Measurements from ENCODE around the gene ARHGAP22. TPM values are rescaled to one million over a fixed set of nuclear protein-coding genes. Genes with fewer than 3 reads are reported as not detected.

ARHGAP22 gene
- total and polyA plus RNA-seq, 2 of the 4 experiments (the other 2 are of a cell fraction): 28.3 to 30.2 TPM

DNA sequence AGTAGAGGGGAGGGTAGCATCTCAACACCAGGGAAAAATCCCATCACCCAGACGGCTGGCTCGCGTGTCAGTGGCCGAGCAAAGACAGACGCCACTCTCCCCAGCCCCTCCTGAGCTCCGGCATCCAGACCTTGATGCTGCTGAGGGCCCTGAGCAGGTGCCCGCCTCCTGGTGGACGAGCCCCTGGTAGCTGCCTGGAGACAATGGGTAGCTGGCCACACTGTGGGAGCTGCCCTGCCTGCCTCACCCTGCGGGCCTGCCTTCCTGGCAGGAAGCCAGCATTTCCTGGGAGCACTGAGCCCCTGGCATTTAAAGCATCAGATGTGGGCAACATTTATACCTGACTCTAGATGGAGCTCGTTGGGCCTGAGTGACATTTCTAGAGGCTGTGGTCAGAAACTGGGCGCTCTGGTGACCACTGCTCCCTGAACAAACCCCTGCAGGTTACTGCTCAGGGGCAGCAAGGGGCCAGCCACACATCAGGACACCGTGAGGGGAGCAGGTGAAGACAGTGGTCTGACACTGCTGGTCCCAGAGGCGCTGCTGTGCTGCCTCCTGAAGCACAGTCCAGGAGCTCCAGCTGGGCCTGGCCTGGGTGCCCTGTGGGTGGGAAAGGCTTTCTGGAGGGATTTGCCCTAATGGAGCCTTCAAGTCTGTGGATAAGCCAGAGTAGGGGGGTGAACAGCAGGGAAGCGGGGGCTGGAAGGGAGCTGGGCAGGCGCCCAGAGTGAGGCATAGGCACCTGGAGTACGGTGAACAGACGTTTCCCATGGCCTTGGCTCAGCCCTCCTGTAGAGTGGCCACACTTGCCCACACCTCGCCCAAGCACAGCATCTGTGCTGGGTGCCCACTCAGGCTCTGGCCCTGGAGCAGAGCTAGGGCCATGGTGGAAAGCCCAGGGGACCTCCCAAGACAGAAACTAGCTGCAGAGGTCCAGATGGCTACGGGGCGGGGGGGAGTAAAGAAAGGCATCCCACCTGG, 159.7 kb downstream of the ARHGAP22 start:
- WGBS, 2 experiments (ENCODE audit: extremely low coverage in 2 of 2, insufficient read length in 1 of 2): 79% methylated on average over 4 of the region's 20 CpGs; no CpG with 5 or more reads in 1 of the 2 experiments
- DNase-seq: no peak
- H3K14ac ChIP-seq (replicated peaks; ENCODE audit: low read depth, low read length): no peak overlapping the region
- ATAC-seq (ENCODE audit: low read depth): no peak
- peaks cover 9% of the 10 kb centered on the region for H3K4me1 ChIP-seq (ENCODE audit: control insufficient read depth, insufficient read depth, low read length)
- H3K4ac ChIP-seq (ENCODE audit: low read depth, low read length): no peak overlapping the region
- TF ChIP-seq, protein P1, sequence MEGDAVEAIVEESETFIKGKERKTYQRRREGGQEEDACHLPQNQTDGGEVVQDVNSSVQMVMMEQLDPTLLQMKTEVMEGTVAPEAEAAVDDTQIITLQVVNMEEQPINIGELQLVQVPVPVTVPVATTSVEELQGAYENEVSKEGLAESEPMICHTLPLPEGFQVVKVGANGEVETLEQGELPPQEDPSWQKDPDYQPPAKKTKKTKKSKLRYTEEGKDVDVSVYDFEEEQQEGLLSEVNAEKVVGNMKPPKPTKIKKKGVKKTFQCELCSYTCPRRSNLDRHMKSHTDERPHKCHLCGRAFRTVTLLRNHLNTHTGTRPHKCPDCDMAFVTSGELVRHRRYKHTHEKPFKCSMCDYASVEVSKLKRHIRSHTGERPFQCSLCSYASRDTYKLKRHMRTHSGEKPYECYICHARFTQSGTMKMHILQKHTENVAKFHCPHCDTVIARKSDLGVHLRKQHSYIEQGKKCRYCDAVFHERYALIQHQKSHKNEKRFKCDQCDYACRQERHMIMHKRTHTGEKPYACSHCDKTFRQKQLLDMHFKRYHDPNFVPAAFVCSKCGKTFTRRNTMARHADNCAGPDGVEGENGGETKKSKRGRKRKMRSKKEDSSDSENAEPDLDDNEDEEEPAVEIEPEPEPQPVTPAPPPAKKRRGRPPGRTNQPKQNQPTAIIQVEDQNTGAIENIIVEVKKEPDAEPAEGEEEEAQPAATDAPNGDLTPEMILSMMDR (conservative IDR thresholded peaks at IDR 0.05; ENCODE audit: low read depth, low read length): no peak
- TF ChIP-seq RFX5 (IDR thresholded peaks at IDR 0.05; ENCODE audit: low read depth, low read length) (no peak), MAZ (IDR thresholded peaks at IDR 0.05; ENCODE audit: borderline replicate concordance, low read depth, low read length) (no peak), CHD1 (IDR thresholded peaks at IDR 0.05; ENCODE audit: low read depth, low read length) (no peak)
- TF ChIP-seq, protein P2, sequence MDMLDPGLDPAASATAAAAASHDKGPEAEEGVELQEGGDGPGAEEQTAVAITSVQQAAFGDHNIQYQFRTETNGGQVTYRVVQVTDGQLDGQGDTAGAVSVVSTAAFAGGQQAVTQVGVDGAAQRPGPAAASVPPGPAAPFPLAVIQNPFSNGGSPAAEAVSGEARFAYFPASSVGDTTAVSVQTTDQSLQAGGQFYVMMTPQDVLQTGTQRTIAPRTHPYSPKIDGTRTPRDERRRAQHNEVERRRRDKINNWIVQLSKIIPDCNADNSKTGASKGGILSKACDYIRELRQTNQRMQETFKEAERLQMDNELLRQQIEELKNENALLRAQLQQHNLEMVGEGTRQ (IDR thresholded peaks at IDR 0.05; ENCODE audit: low read depth, low read length): no peak
- peaks cover 8 to 50% of the 10 kb centered on the region in 2 experiments; a peak in 3 of 4 replicates for H3K79me1 ChIP-seq (ENCODE audit: low read depth in 1 of 2, low read length in 2 of 2)
- ChIA-PET POLR2A (ENCODE audit: unreplicated experiment) (interaction anchor here (0.6 kb wide), 1 partner anchor 211 kb away, joined by 3 read pairs; no protein-coding TSS in a partner anchor), CTCF (interaction anchor here (0.7 to 0.9 kb wide), 2 partner anchors 13 to 46 kb away, joined by 3 read pairs; no protein-coding TSS in a partner anchor)
- no peak overlapping the region for H3K23ac ChIP-seq (ENCODE audit: low read depth, low read length)
- no peak overlapping the region for H2BK120ac ChIP-seq (ENCODE audit: low read depth, low read length)
- no peak overlapping the region for H3K18ac ChIP-seq (ENCODE audit: low read depth, low read length)
- no peak overlapping the region for H3K27ac ChIP-seq (ENCODE audit: insufficient read depth, low read length)
- H3K9me1 ChIP-seq (ENCODE audit: insufficient read depth, low read length): peaks cover 33% of the 10 kb centered on the region
- no peak overlapping the region for H3K4me3 ChIP-seq (ENCODE audit: insufficient read depth, low read depth, low read length)
- intact Hi-C loops (cut with micrococcal nuclease): loop anchor here (5.0 kb wide), 2 partner anchors 83 to 212 kb away; no protein-coding TSS in a partner anchor
- H3K56ac ChIP-seq (ENCODE audit: extremely low read depth, insufficient read depth, low read length): no peak overlapping the region
- H4K20me1 ChIP-seq (ENCODE audit: insufficient read depth, low read length): peaks cover 28% of the 10 kb centered on the region
- dilution Hi-C loops (cut with HindIII; ENCODE audit: low sequenced_read_pairs, unreplicated experiment): no loop called here
- no peak overlapping the region for H2BK15ac ChIP-seq (ENCODE audit: low read depth, low read length)
- H2BK20ac ChIP-seq (ENCODE audit: low read depth, low read length): no peak overlapping the region
- no peak overlapping the region for H4K91ac ChIP-seq (ENCODE audit: insufficient read depth, low read depth, low read length)
- H4K5ac ChIP-seq (ENCODE audit: low read depth, low read length): no peak overlapping the region
- H3K9ac ChIP-seq (ENCODE audit: low read depth, low read length): no peak overlapping the region
- no peak overlapping the region for H2AFZ ChIP-seq (replicated peaks; ENCODE audit: low read length, poor library complexity)
- no peaks in the 10 kb centered on the region for H3K27me3 ChIP-seq (ENCODE audit: control insufficient read depth, insufficient read depth, low read length)
- no peak overlapping the region for H2BK5ac ChIP-seq (ENCODE audit: low read depth, low read length, poor library complexity, severe bottlenecking)
- no TSS peak for BruUV-seq (replicated peaks)
- in situ Hi-C loops (cut with MboI; ENCODE audit: low sequenced_read_pairs): no loop called here
- no peak overlapping the region for H4K8ac ChIP-seq (ENCODE audit: low read depth in 2 of 2, low read length in 2 of 2)
- H3K4me2 ChIP-seq (ENCODE audit: low read depth, low read length): no peak overlapping the region
- no peak overlapping the region for H2AK9ac ChIP-seq (replicated peaks; ENCODE audit: low read depth, low read length, poor library complexity)
- no peaks in the 10 kb centered on the region for H3K9me3 ChIP-seq (ENCODE audit: control insufficient read depth, insufficient read depth, low read length)
- H3K36me3 ChIP-seq (ENCODE audit: control insufficient read depth, insufficient read depth, low read length): peaks cover 7% of the 10 kb centered on the region; the same call in 1 of the 2 replicates
- no peak overlapping the region for H2AK5ac ChIP-seq (ENCODE audit: low read depth, low read length)

Measured in IMR-90 (cell line).